Type B pancreatic cell (in vitro differentiated cells): ENCODE data around the gene FNDC11. TPM values are rescaled to one million over a fixed set of nuclear protein-coding genes. Genes with fewer than 3 reads are reported as not detected.

Experiments
- DNase-seq: peaks from one replicate; pipeline ENCODE4 v3.0.0; 2021; ENCODE audit warnings: mixed read lengths; ENCODE audit not compliant: unreplicated experiment; ENCODE audit errors: extremely low spot score
- H3K27ac Mint-ChIP-seq: 2 replicates; pipeline ENCODE4 v1.8.0; 2021; ENCODE audit warnings: mild to moderate bottlenecking, mixed read lengths
- H3K27me3 Mint-ChIP-seq: 2 replicates; pipeline ENCODE4 v1.8.0; 2021; ENCODE audit warnings: mixed read lengths
- H3K36me3 Mint-ChIP-seq: 2 replicates; pipeline ENCODE4 v1.8.0; 2021; ENCODE audit warnings: mixed read lengths
- H3K4me1 Mint-ChIP-seq: one replicate; pipeline ENCODE4 v1.8.0; 2021; ENCODE audit warnings: mixed read lengths; ENCODE audit not compliant: unreplicated experiment
- H3K4me3 Mint-ChIP-seq: 2 replicates; pipeline ENCODE4 v1.8.0; 2021; ENCODE audit warnings: mild to moderate bottlenecking, mixed read lengths
- H3K9me3 Mint-ChIP-seq: 2 replicates; pipeline ENCODE4 v1.8.0; 2021; ENCODE audit warnings: mixed read lengths
- CTCF ChIP-seq: fragments of 200-600 bp; sonication (generic); conservative IDR thresholded peaks from 2 replicates; pipeline ENCODE4 v1.5.0; 2021; ENCODE audit warnings: antibody characterized with exemption, mild to moderate bottlenecking
- total RNA-seq: library from RNA; stranded (reverse); gene quantifications from 2 replicates; pipeline ENCODE4 v1.2.1, GENCODE V29; 2021; ENCODE audit warnings: low replicate concordance

FNDC11 gene
- total RNA-seq, 1 donor from 2014 or later, result 1.4 TPM

- Mint-ChIP-seq H3K27ac (no peak overlapping the region), H3K9me3 (no peaks in the 10 kb centered on the region), H3K4me3 (no peak overlapping the region), H3K4me1 (peaks cover 4% of the 10 kb centered on the region), H3K36me3 (no peaks in the 10 kb centered on the region), H3K27me3 (peaks cover 3% of the 10 kb centered on the region)
- no peak for DNase-seq
- TF ChIP-seq CTCF, result no peak
Measured at GRCh38 chr20:63546256-63546955, 7.6 kb upstream of the FNDC11 start.

GRCh38 chr20:63546956-63547724 lies 6.8 kb upstream of the FNDC11 start:
- TF ChIP-seq CTCF, result no peak
- peaks cover 3% of the 10 kb centered on the region for H3K27me3 Mint-ChIP-seq
- peaks cover 4% of the 10 kb centered on the region for H3K4me1 Mint-ChIP-seq
- DNase-seq, result no peak
- H3K27ac Mint-ChIP-seq, result no peak overlapping the region
- no peaks in the 10 kb centered on the region for H3K9me3 Mint-ChIP-seq
- H3K36me3 Mint-ChIP-seq, result no peaks in the 10 kb centered on the region
- H3K4me3 Mint-ChIP-seq, result no peak overlapping the region

GRCh38 chr20:63547725-63548480 lies 6.1 kb upstream of the FNDC11 start, which contains the start of gene SRMS:
Gene SRMS, minus strand, starts transcription at chr20:63547749. Its CDS starts 286 bp downstream, at chr20:63547463.
- no peak for DNase-seq
- H3K36me3 Mint-ChIP-seq, result no peaks in the 10 kb centered on the region
- H3K4me1 Mint-ChIP-seq, result peaks cover 4% of the 10 kb centered on the region
- no peaks in the 10 kb centered on the region for H3K9me3 Mint-ChIP-seq
- H3K27me3 Mint-ChIP-seq, result peaks cover 3% of the 10 kb centered on the region
- no peak within 1 kb of the TSS for H3K27ac Mint-ChIP-seq
- no peak within 1 kb of the TSS for H3K4me3 Mint-ChIP-seq
- no peak for TF ChIP-seq CTCF

- no peak overlapping the region for H3K4me3 Mint-ChIP-seq
- peaks cover 3% of the 10 kb centered on the region for H3K27me3 Mint-ChIP-seq
- DNase-seq, result no peak
- H3K27ac Mint-ChIP-seq, result no peak overlapping the region
- H3K4me1 Mint-ChIP-seq, result peaks cover 4% of the 10 kb centered on the region
- no peaks in the 10 kb centered on the region for H3K9me3 Mint-ChIP-seq
- TF ChIP-seq CTCF, result no peak
- H3K36me3 Mint-ChIP-seq, result no peaks in the 10 kb centered on the region
Measured at GRCh38 chr20:63548542-63548941, 5.4 kb upstream of the FNDC11 start.

- DNase-seq, result no peak
- no peak overlapping the region for H3K4me3 Mint-ChIP-seq
- TF ChIP-seq CTCF, result no peak
- H3K27ac Mint-ChIP-seq, result no peak overlapping the region
- no peaks in the 10 kb centered on the region for H3K9me3 Mint-ChIP-seq
- H3K36me3 Mint-ChIP-seq, result no peaks in the 10 kb centered on the region
- peaks cover 4% of the 10 kb centered on the region for H3K4me1 Mint-ChIP-seq
- H3K27me3 Mint-ChIP-seq, result peaks cover 3% of the 10 kb centered on the region
Measured at GRCh38 chr20:63549019-63549418, 4.9 kb upstream of the FNDC11 start.
